A673 (cell line): ENCODE measurements around the gene TEPSIN.

Experiments
- EZH2 ChIP-seq: fragments of 200-600 bp; sonication (generic); IDR thresholded peaks from 2 replicates; pipeline ENCODE4 v1.6.1; 2017; ENCODE audit warnings: borderline replicate concordance, low read depth, mild to moderate bottlenecking, mixed read lengths, antibody characterized with exemption, low read length; ENCODE audit not compliant: poor library complexity, severe bottlenecking
- TF ChIP-seq, protein P1 (sequence below): fragments of 300-800, 200-600 bp; sonication (generic); conservative IDR thresholded peaks from 2 replicates; pipeline ENCODE4 v1.5.1; 2017; ENCODE audit warnings: low read depth, mild to moderate bottlenecking, antibody characterized with exemption, low read length, moderate library complexity, mixed read lengths

- TF ChIP-seq, protein P1, sequence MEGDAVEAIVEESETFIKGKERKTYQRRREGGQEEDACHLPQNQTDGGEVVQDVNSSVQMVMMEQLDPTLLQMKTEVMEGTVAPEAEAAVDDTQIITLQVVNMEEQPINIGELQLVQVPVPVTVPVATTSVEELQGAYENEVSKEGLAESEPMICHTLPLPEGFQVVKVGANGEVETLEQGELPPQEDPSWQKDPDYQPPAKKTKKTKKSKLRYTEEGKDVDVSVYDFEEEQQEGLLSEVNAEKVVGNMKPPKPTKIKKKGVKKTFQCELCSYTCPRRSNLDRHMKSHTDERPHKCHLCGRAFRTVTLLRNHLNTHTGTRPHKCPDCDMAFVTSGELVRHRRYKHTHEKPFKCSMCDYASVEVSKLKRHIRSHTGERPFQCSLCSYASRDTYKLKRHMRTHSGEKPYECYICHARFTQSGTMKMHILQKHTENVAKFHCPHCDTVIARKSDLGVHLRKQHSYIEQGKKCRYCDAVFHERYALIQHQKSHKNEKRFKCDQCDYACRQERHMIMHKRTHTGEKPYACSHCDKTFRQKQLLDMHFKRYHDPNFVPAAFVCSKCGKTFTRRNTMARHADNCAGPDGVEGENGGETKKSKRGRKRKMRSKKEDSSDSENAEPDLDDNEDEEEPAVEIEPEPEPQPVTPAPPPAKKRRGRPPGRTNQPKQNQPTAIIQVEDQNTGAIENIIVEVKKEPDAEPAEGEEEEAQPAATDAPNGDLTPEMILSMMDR = no peak
- no peak for TF ChIP-seq EZH2
Observed at GRCh38 chr17:81244358-81245023, 5.6 kb upstream of the TEPSIN start.
